ENCODE data around the gene CTNNA2. TPM values are rescaled to one million over a fixed set of nuclear protein-coding genes. Genes with fewer than 3 reads are reported as not detected.

Gene CTNNA2
- total and polyA plus RNA-seq, 9 donors = 0.32 to 1.4 (median 0.37) TPM; not detected in 3

GRCh38 chr2:80187156-80187555, 674.3 kb downstream of the CTNNA2 start:
- Histone ChIP-seq H3K27me3 (no peaks in the 10 kb centered on the region), H3K9me3 (no peaks in the 10 kb centered on the region), H3K27ac (no peak overlapping the region), H3K4me3 (no peak overlapping the region), H3K36me3 (no peaks in the 10 kb centered on the region), H3K4me1 (ENCODE audit: insufficient read depth) (no peaks in the 10 kb centered on the region)
- intact Hi-C loops (cut with DNase I) = no loop called here
- TF ChIP-seq CTCF (IDR thresholded peaks at IDR 0.05) = no peak
- TF ChIP-seq EP300 (IDR thresholded peaks at IDR 0.05) = no peak
- no peak for TF ChIP-seq POLR2A (IDR thresholded peaks at IDR 0.05)
- WGBS, 3 donors = 9 to 22% (median 14%) methylated on average over 5 of the region's 5 CpGs
- DNase-seq = no peak

- no peaks in the 10 kb centered on the region for H3K9me3 ChIP-seq
- no peak for TF ChIP-seq POLR2A (IDR thresholded peaks at IDR 0.05)
- TF ChIP-seq CTCF (IDR thresholded peaks at IDR 0.05) = no peak
- TF ChIP-seq EP300 (IDR thresholded peaks at IDR 0.05) = no peak
- intact Hi-C loops (cut with DNase I) = no loop called here
- DNase-seq = no peak
- no peak overlapping the region for H3K4me3 ChIP-seq
- no peaks in the 10 kb centered on the region for H3K36me3 ChIP-seq
- H3K27ac ChIP-seq = no peak overlapping the region
- 85 to 96% (median 88%) methylated on average over 5 of the region's 5 CpGs for WGBS, 3 donors
- no peaks in the 10 kb centered on the region for H3K4me1 ChIP-seq (ENCODE audit: insufficient read depth)
- H3K27me3 ChIP-seq = no peaks in the 10 kb centered on the region
Observed at GRCh38 chr2:80190166-80190565, 677.3 kb downstream of the CTNNA2 start.

- Histone ChIP-seq H3K27ac (no peak overlapping the region), H3K27me3 (no peaks in the 10 kb centered on the region), H3K4me1 (ENCODE audit: insufficient read depth) (no peaks in the 10 kb centered on the region), H3K9me3 (no peaks in the 10 kb centered on the region), H3K4me3 (no peak overlapping the region), H3K36me3 (no peaks in the 10 kb centered on the region)
- intact Hi-C loops (cut with DNase I) = no loop called here
- no peak for DNase-seq
- TF ChIP-seq CTCF (IDR thresholded peaks at IDR 0.05) (no peak), POLR2A (IDR thresholded peaks at IDR 0.05) (no peak), EP300 (IDR thresholded peaks at IDR 0.05) (no peak)
Observed at GRCh38 chr2:80193566-80193965, 680.7 kb downstream of the CTNNA2 start.

- H3K4me1 ChIP-seq (ENCODE audit: insufficient read depth) = no peaks in the 10 kb centered on the region
- H3K27ac ChIP-seq = no peak overlapping the region
- H3K4me3 ChIP-seq = no peak overlapping the region
- H3K36me3 ChIP-seq = no peaks in the 10 kb centered on the region
- TF ChIP-seq EP300 (IDR thresholded peaks at IDR 0.05) = no peak
- no peak for TF ChIP-seq CTCF (IDR thresholded peaks at IDR 0.05)
- TF ChIP-seq POLR2A (IDR thresholded peaks at IDR 0.05) = no peak
- intact Hi-C loops (cut with DNase I) = no loop called here
- 36 to 58% (median 49%) methylated on average over 2 of the region's 2 CpGs for WGBS, 3 donors
- no peaks in the 10 kb centered on the region for H3K27me3 ChIP-seq
- DNase-seq = no peak
- H3K9me3 ChIP-seq = no peaks in the 10 kb centered on the region
Observed at GRCh38 chr2:80195034-80195433, 682.2 kb downstream of the CTNNA2 start.

- Histone ChIP-seq H3K36me3 (no peaks in the 10 kb centered on the region), H3K27ac (no peak overlapping the region), H3K4me1 (ENCODE audit: insufficient read depth) (no peaks in the 10 kb centered on the region), H3K27me3 (no peaks in the 10 kb centered on the region), H3K4me3 (no peak overlapping the region), H3K9me3 (no peaks in the 10 kb centered on the region)
- WGBS, 3 donors = 89 to 92% (median 91%) methylated on average over 2 of the region's 2 CpGs
- no peak for DNase-seq
- intact Hi-C loops (cut with DNase I) = no loop called here
- TF ChIP-seq EP300 (IDR thresholded peaks at IDR 0.05) (no peak), POLR2A (IDR thresholded peaks at IDR 0.05) (no peak), CTCF (IDR thresholded peaks at IDR 0.05) (no peak)
Observed at GRCh38 chr2:80198042-80198441, 685.2 kb downstream of the CTNNA2 start.
